GM12874 (cell line): ENCODE results near the gene ZNF219.

Experiments
- CTCF ChIP-seq: IDR thresholded peaks from 2 replicates; pipeline ENCODE4 v1.5.1; 2011; ENCODE audit warnings: low read depth, mild to moderate bottlenecking, control low read depth, low read length, moderate library complexity; ENCODE audit not compliant: insufficient read depth

ZNF219 gene

GRCh38 chr14:21060614-21061346 is 37.7 kb downstream of the ZNF219 start:
- TF ChIP-seq CTCF: no peak

- no peak for TF ChIP-seq CTCF
Observed at GRCh38 chr14:21059842-21060613, 38.4 kb downstream of the ZNF219 start.

- TF ChIP-seq CTCF: no peak
Observed at GRCh38 chr14:21058903-21059302, 39.6 kb downstream of the ZNF219 start.

GRCh38 chr14:21057803-21058675 is 40.4 kb downstream of the ZNF219 start, which contains the start of gene RNASE8:
Gene RNASE8 (plus strand): TSS chr14:21057822. CDS start chr14:21057893, 71 bp downstream.
- TF ChIP-seq CTCF: no peak

GRCh38 chr14:21056520-21057163 is 41.8 kb downstream of the ZNF219 start:
- no peak for TF ChIP-seq CTCF

- TF ChIP-seq CTCF: no peak
Observed at GRCh38 chr14:21055432-21056117, 42.9 kb downstream of the ZNF219 start.
